HL-60 (cell line): ENCODE data around the gene NABP2.

Experiments used
- GABPA ChIP-seq: IDR thresholded peaks from 2 replicates; pipeline ENCODE4 v1.6.1; 2012; ENCODE audit warnings: low read depth
- POLR2AphosphoS5 ChIP-seq: IDR thresholded peaks from 2 replicates; pipeline ENCODE4 v1.6.1; 2012; ENCODE audit warnings: low read depth
- TF ChIP-seq, protein P1 (sequence below): IDR thresholded peaks from one replicate; pipeline ENCODE4 v1.5.1; 2011; ENCODE audit warnings: low read length, control low read depth, inconsistent platforms; ENCODE audit not compliant: insufficient read depth
- TF ChIP-seq, protein P2 (sequence below): IDR thresholded peaks from 2 replicates; pipeline ENCODE4 v1.6.1; 2012; ENCODE audit warnings: low read depth; ENCODE audit not compliant: insufficient replicate concordance

DNA sequence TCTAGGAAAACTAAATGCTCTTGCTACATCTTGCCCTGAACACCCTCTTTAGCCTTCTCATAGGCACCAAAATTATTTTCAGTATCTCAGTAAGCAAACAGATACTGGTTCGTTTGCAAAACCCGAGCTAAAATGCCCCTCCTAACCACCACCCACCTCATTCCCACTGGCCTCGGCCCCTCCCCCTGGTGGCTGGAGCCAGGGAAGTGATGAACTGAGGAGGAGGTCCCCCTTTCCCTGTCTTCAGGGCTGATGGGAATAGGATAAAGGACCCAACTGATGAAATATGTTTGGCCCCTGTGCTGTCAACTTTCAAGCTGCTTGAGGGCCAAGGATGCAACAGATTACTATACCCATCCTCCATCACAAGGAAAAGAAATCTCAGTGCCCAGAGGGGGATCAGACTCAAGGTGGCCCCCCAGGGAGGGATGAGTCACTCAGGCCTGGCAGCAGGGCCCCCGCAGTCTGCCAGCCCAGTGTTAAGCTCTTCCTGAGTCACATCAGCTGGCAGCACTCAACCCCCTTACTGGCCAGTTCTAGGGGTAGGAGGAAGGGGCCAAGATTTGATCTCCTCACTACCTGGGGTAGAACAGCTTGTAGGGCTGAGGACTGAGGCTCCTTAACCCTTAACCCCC, 32.3 kb downstream of the NABP2 start:
- TF ChIP-seq, protein P1, sequence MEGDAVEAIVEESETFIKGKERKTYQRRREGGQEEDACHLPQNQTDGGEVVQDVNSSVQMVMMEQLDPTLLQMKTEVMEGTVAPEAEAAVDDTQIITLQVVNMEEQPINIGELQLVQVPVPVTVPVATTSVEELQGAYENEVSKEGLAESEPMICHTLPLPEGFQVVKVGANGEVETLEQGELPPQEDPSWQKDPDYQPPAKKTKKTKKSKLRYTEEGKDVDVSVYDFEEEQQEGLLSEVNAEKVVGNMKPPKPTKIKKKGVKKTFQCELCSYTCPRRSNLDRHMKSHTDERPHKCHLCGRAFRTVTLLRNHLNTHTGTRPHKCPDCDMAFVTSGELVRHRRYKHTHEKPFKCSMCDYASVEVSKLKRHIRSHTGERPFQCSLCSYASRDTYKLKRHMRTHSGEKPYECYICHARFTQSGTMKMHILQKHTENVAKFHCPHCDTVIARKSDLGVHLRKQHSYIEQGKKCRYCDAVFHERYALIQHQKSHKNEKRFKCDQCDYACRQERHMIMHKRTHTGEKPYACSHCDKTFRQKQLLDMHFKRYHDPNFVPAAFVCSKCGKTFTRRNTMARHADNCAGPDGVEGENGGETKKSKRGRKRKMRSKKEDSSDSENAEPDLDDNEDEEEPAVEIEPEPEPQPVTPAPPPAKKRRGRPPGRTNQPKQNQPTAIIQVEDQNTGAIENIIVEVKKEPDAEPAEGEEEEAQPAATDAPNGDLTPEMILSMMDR: no peak
- TF ChIP-seq, protein P2, sequence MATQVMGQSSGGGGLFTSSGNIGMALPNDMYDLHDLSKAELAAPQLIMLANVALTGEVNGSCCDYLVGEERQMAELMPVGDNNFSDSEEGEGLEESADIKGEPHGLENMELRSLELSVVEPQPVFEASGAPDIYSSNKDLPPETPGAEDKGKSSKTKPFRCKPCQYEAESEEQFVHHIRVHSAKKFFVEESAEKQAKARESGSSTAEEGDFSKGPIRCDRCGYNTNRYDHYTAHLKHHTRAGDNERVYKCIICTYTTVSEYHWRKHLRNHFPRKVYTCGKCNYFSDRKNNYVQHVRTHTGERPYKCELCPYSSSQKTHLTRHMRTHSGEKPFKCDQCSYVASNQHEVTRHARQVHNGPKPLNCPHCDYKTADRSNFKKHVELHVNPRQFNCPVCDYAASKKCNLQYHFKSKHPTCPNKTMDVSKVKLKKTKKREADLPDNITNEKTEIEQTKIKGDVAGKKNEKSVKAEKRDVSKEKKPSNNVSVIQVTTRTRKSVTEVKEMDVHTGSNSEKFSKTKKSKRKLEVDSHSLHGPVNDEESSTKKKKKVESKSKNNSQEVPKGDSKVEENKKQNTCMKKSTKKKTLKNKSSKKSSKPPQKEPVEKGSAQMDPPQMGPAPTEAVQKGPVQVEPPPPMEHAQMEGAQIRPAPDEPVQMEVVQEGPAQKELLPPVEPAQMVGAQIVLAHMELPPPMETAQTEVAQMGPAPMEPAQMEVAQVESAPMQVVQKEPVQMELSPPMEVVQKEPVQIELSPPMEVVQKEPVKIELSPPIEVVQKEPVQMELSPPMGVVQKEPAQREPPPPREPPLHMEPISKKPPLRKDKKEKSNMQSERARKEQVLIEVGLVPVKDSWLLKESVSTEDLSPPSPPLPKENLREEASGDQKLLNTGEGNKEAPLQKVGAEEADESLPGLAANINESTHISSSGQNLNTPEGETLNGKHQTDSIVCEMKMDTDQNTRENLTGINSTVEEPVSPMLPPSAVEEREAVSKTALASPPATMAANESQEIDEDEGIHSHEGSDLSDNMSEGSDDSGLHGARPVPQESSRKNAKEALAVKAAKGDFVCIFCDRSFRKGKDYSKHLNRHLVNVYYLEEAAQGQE: no peak
- TF ChIP-seq POLR2AphosphoS5 (no peak), GABPA (no peak)
